Stimulated activated effector memory CD8-positive, alpha-beta T cell treated with anti-CD3 and anti-CD28 coated beads, Interleukin-12 subunit alpha, Interleukin-12 subunit beta, amount 100 ng/mL, for 72 hours (primary cell): Measurements from ENCODE around the gene ABL1.
A peak's percentile ranks its signal among the peaks of the same experiment; 100 is the strongest.

Experiments used
- ATAC-seq: fragments of 150-1000 bp; cut with Tn5 transposase; 2 replicates; pipeline ENCODE4 v1.10.0; 2021
- DNase-seq, 2 donors: peaks; one replicate each; pipeline ENCODE4 v3.0.0; 2021 to 2022; ENCODE audit warnings: low spot score in 2 of 2
- H3K27ac Mint-ChIP-seq: one replicate; pipeline ENCODE4 v1.8.0; 2022; ENCODE audit warnings: mild to moderate bottlenecking, mixed read lengths
- H3K36me3 Mint-ChIP-seq: one replicate; pipeline ENCODE4 v1.8.0; 2022; ENCODE audit warnings: mild to moderate bottlenecking, mixed read lengths
- H3K4me1 Mint-ChIP-seq: one replicate; pipeline ENCODE4 v1.8.0; 2022; ENCODE audit warnings: mixed read lengths
- H3K4me3 Mint-ChIP-seq: one replicate; pipeline ENCODE4 v1.8.0; 2022; ENCODE audit warnings: mild to moderate bottlenecking, mixed read lengths
- H3K9me3 Mint-ChIP-seq: one replicate; pipeline ENCODE4 v1.8.0; 2022; ENCODE audit warnings: mixed read lengths

ABL1 gene

GRCh38 chr9:130884542-130885483, 49.8 kb downstream of the ABL1 start:
- Mint-ChIP-seq H3K9me3 (no peaks in the 10 kb centered on the region), H3K4me3 (no peak overlapping the region)
- ATAC-seq = no peak

DNA sequence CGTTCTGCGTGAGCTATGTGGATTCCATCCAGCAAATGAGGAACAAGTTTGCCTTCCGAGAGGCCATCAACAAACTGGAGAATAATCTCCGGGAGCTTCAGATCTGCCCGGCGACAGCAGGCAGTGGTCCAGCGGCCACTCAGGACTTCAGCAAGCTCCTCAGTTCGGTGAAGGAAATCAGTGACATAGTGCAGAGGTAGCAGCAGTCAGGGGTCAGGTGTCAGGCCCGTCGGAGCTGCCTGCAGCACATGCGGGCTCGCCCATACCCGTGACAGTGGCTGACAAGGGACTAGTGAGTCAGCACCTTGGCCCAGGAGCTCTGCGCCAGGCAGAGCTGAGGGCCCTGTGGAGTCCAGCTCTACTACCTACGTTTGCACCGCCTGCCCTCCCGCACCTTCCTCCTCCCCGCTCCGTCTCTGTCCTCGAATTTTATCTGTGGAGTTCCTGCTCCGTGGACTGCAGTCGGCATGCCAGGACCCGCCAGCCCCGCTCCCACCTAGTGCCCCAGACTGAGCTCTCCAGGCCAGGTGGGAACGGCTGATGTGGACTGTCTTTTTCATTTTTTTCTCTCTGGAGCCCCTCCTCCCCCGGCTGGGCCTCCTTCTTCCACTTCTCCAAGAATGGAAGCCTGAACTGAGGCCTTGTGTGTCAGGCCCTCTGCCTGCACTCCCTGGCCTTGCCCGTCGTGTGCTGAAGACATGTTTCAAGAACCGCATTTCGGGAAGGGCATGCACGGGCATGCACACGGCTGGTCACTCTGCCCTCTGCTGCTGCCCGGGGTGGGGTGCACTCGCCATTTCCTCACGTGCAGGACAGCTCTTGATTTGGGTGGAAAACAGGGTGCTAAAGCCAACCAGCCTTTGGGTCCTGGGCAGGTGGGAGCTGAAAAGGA, 50.7 kb downstream of the ABL1 start:
- no peak overlapping the region for H3K4me3 Mint-ChIP-seq
- peak overlapping the region; percentile 27 for H3K27ac Mint-ChIP-seq
- H3K9me3 Mint-ChIP-seq = no peaks in the 10 kb centered on the region
- ATAC-seq = no peak
- H3K4me1 Mint-ChIP-seq = no peaks in the 10 kb centered on the region
- no peak for DNase-seq
- H3K36me3 Mint-ChIP-seq = peaks cover 51% of the 10 kb centered on the region

More at GRCh38 chr9:130884542-130885483, 49.8 kb downstream of the ABL1 start:
- DNase-seq = no peak
- Mint-ChIP-seq H3K4me1 (no peaks in the 10 kb centered on the region), H3K27ac (no peak overlapping the region), H3K36me3 (peaks cover 54% of the 10 kb centered on the region)

DNA sequence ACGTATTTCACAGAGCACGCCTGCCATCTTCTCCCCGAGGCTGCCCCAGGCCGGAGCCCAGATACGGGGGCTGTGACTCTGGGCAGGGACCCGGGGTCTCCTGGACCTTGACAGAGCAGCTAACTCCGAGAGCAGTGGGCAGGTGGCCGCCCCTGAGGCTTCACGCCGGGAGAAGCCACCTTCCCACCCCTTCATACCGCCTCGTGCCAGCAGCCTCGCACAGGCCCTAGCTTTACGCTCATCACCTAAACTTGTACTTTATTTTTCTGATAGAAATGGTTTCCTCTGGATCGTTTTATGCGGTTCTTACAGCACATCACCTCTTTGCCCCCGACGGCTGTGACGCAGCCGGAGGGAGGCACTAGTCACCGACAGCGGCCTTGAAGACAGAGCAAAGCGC, 51.9 kb downstream of the ABL1 start:
- no peak overlapping the region for H3K4me3 Mint-ChIP-seq
- ATAC-seq = no peak

GRCh38 chr9:130887494-130888144, 52.6 kb downstream of the ABL1 start:
- peaks cover 43% of the 10 kb centered on the region for H3K36me3 Mint-ChIP-seq
- no peaks in the 10 kb centered on the region for H3K9me3 Mint-ChIP-seq
- no peak overlapping the region for H3K4me3 Mint-ChIP-seq
- peak overlapping the region; percentile 27 for H3K27ac Mint-ChIP-seq
- DNase-seq (no peak), ATAC-seq (no peak)
- H3K4me1 Mint-ChIP-seq = no peaks in the 10 kb centered on the region

More for the DNA sequence above, 51.9 kb downstream of the ABL1 start:
- peak overlapping the region; percentile 27 for H3K27ac Mint-ChIP-seq
- H3K9me3 Mint-ChIP-seq = no peaks in the 10 kb centered on the region
- H3K36me3 Mint-ChIP-seq = peaks cover 43% of the 10 kb centered on the region
- no peak for DNase-seq
- H3K4me1 Mint-ChIP-seq = no peaks in the 10 kb centered on the region

- no peak for DNase-seq
- no peak for ATAC-seq
- Mint-ChIP-seq H3K4me3 (no peak overlapping the region), H3K27ac (no peak overlapping the region), H3K36me3 (peaks cover 41% of the 10 kb centered on the region), H3K4me1 (no peaks in the 10 kb centered on the region), H3K9me3 (no peaks in the 10 kb centered on the region)
Measured at GRCh38 chr9:130888146-130888885, 53.3 kb downstream of the ABL1 start.

- Mint-ChIP-seq H3K27ac (no peak overlapping the region), H3K9me3 (no peaks in the 10 kb centered on the region), H3K36me3 (peaks cover 32% of the 10 kb centered on the region), H3K4me3 (no peak overlapping the region), H3K4me1 (no peaks in the 10 kb centered on the region)
- ATAC-seq (no peak), DNase-seq (no peak)
Measured at GRCh38 chr9:130890124-130890523, 55.1 kb downstream of the ABL1 start.

DNA sequence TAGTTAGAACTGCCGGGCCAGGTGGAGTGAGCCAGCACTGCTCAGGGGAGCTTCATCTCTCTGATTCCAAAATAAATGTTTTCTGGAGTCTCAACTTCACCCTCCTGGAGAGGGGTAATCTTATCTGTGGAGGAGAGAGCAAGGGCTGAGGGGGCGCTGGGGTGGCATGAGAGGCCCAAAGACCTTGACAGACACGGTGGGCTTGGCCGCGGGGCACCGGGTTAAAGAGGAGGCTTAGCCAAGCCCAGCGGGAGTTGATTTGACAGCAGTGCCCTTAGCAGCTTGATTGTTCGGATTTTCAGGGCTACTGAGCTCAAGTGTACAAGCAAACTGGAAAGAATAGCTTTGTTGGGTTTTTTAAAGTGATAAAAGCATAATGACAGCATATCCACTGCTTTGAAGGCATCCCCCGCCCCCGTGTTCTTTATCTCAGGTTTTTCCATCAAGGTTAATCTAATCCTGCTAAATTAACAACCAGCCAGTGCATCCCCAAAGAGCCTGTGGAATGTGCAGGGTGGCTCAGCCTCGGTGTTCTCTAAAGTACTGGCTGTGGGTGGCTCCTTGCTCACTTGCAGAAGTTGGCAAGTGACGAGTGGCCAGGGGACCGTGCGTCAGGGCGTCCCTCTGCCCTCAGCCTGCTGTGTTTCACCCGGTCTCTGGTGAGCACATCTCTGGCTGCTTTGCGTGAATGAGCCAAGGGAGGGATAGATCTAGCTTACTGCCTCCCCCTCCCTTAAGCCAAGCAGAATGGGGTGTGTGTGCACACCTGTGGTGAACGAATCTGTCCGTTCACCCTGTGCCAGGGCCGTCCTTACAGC, 56.0 kb downstream of the ABL1 start:
- Mint-ChIP-seq H3K4me3 (no peak overlapping the region), H3K9me3 (no peaks in the 10 kb centered on the region), H3K4me1 (no peaks in the 10 kb centered on the region), H3K27ac (no peak overlapping the region), H3K36me3 (peaks cover 23% of the 10 kb centered on the region)
- ATAC-seq = no peak
- no peak for DNase-seq

GRCh38 chr9:130891688-130892476, 56.8 kb downstream of the ABL1 start:
- Mint-ChIP-seq H3K27ac (peak overlapping the region; percentile 40), H3K36me3 (peaks cover 20% of the 10 kb centered on the region), H3K4me1 (no peaks in the 10 kb centered on the region), H3K4me3 (no peak overlapping the region), H3K9me3 (no peaks in the 10 kb centered on the region)
- no peak for DNase-seq
- no peak for ATAC-seq

DNA sequence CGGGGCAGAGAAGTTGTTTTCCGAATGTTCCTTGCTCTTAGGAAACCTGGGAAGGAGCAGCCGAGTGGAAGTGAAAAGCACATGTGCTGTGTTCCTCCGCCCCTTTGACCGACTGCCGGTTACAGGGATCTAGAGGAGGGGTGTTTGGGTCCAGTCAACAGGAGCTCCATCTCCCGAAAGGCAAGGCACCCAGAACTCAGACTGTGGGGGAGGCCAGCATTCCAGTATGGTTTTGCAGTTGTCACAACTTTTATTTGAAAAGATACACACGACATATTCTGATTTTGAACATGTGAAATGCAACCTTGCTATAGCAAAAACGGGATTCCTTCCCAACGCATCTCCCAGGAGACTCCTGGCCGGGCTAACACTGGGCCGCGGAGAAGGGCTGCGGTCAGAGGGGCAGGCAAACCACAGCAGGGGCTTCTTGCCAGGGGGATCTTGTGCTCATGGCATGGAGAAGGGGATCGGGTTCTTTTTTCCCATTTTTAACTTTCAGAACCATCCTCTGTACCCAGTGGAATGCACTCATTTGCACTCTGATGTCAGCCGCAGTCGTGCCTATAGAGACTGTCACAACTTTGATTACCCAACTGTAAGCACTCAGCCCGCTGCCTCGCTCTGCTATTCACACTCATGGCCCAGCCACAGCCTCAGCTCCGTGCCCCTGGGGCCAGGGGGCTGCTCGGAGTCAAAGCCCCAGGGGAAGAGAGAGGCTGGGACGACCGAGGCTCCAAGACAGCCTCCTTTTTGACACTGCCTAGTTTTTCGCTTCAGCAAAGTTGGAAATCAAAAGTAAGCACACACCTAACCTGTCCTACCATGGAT, 57.6 kb downstream of the ABL1 start:
- H3K4me3 Mint-ChIP-seq = no peak overlapping the region
- H3K9me3 Mint-ChIP-seq = no peaks in the 10 kb centered on the region
- no peak overlapping the region for H3K27ac Mint-ChIP-seq
- H3K4me1 Mint-ChIP-seq = no peaks in the 10 kb centered on the region
- DNase-seq = no peak
- peaks cover 12% of the 10 kb centered on the region for H3K36me3 Mint-ChIP-seq
- no peak for ATAC-seq

GRCh38 chr9:130893341-130894101, 58.5 kb downstream of the ABL1 start:
- H3K9me3 Mint-ChIP-seq = no peaks in the 10 kb centered on the region
- no peaks in the 10 kb centered on the region for H3K4me1 Mint-ChIP-seq
- H3K4me3 Mint-ChIP-seq = no peak overlapping the region
- peaks cover 7% of the 10 kb centered on the region for H3K36me3 Mint-ChIP-seq
- DNase-seq (no peak), ATAC-seq (no peak)
- H3K27ac Mint-ChIP-seq = no peak overlapping the region

GRCh38 chr9:130894546-130894945, 59.5 kb downstream of the ABL1 start:
- no peak overlapping the region for H3K27ac Mint-ChIP-seq
- DNase-seq (no peak), ATAC-seq (no peak)
- H3K9me3 Mint-ChIP-seq = no peaks in the 10 kb centered on the region
- no peaks in the 10 kb centered on the region for H3K4me1 Mint-ChIP-seq
- H3K36me3 Mint-ChIP-seq = peaks cover 6% of the 10 kb centered on the region
- no peak overlapping the region for H3K4me3 Mint-ChIP-seq

- no peak overlapping the region for H3K4me3 Mint-ChIP-seq
- no peaks in the 10 kb centered on the region for H3K9me3 Mint-ChIP-seq
- no peaks in the 10 kb centered on the region for H3K4me1 Mint-ChIP-seq
- ATAC-seq = no peak
- DNase-seq = no peak
- peaks cover under 1% of the 10 kb centered on the region for H3K36me3 Mint-ChIP-seq
- H3K27ac Mint-ChIP-seq = no peak overlapping the region
Measured at GRCh38 chr9:130895038-130895437, 60.0 kb downstream of the ABL1 start.
